ENCODE data around the gene SLC44A2.
"Not testable (repeated sequence)": the region's sequence is repeated elsewhere in the genome, so short reads cannot be mapped to it uniquely, and the experiment has no call there.

The SLC44A2 gene

GRCh38 chr19:10654610-10655456, 29.5 kb downstream of the SLC44A2 start:
- peaks cover 36% of the 10 kb centered on the region for H3K4me1 Mint-ChIP-seq
- peak; percentile 57 to 72 for DNase-seq (ENCODE audit: low spot score in 2 of 2)
- peak; percentile 43 for ATAC-seq
- H3K4me3 Mint-ChIP-seq: peak overlapping the region; percentile 90
- no peaks in the 10 kb centered on the region for H3K9me3 Mint-ChIP-seq
- peak overlapping the region; percentile 98 for H3K27ac Mint-ChIP-seq
- H3K36me3 Mint-ChIP-seq: peaks cover 78% of the 10 kb centered on the region

DNA sequence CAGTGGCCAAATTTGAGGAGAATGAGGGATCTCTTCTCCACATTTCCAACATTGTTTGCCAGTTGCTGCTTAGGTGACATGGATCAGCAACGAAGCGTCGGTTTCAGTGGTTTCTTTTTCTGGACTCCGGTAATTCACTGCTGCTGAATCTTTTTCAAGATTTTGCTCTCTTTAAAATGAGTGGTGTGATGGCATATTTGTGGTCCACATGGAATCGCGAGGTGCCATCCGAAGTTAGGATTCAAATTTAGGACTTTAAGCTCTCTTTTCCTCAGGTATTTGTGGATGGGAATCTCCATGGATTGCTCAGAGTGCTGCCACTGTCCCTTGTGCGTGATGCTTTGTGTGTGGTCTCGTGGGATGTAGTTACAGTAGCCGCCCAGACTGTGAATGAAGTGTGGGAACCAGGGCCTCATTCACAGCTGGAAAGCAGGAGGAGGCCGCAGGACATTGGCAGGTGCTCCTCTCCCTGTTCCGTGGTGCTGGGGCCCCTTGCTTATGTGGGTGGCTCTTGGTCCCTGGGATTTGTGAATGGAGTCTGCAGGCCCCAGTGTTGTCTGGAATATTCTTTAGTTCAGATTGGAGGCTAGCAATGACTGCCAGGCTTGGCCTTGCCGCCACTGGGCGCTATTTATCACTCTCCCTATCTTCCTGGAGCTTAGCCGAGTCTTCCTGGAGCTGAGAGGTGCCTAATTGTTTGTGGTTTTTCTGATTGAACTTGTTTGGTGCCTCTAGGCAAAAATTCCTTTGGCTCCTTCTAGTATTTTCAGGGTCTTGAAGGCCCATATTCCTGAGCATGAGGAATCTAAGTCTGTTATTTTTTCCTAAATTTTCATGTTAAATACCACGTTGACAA, 30.3 kb downstream of the SLC44A2 start:
- ATAC-seq: no peak
- Mint-ChIP-seq H3K4me3 (peak overlapping the region; percentile 90), H3K9me3 (no peaks in the 10 kb centered on the region), H3K27ac (peak overlapping the region; percentile 98), H3K36me3 (peaks cover 87% of the 10 kb centered on the region), H3K4me1 (peaks cover 43% of the 10 kb centered on the region)
- no peak for DNase-seq (ENCODE audit: low spot score in 2 of 2)

DNA sequence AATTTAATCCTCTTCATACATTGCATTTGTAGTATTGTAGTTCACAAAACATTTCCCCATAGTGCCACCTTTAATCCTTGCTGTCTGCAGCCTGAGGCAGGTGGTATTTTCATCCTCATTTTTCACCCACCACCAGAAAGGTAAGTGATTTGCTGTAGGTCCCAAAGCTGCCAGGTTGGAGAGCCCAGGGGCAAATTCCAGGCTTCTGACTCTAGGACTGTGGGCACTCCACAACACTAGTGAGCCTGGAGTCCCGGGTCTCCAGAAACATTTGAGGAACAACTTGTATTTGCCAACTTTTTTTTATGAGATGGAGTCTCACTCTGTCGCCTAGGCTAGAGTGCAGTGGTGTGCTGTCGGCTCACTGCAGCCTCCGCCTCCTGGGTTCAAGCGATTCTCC, 35.0 kb downstream of the SLC44A2 start:
- H3K27ac Mint-ChIP-seq: peak overlapping the region; percentile 14
- H3K4me3 Mint-ChIP-seq: peak overlapping the region; percentile 13
- no peaks in the 10 kb centered on the region for H3K9me3 Mint-ChIP-seq

DNA sequence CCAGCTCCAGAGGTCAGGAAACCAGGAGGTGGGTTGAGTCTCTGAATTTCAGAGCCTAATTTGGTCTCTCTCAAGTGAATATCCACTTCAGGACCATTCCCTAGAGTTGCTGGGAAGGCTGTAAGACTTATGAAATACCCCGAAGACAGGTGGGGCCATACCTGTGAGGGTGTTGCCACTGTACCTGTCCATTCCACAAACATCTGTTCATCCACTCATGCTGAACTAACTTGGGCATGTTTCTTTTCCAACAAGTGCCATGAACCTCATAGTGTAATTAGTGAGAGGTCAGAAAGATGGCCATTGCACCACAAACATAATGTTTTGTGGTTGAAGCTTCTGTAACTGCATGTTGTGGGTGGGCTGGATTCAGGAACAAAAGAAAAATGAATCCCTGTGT, 36.6 kb downstream of the SLC44A2 start:
- Mint-ChIP-seq H3K9me3 (no peaks in the 10 kb centered on the region), H3K27ac (peak overlapping the region; percentile 85), H3K4me3 (peak overlapping the region; percentile 42), H3K4me1 (peaks cover 39% of the 10 kb centered on the region), H3K36me3 (peaks cover 93% of the 10 kb centered on the region)
- no peak for DNase-seq (ENCODE audit: low spot score in 2 of 2)
- ATAC-seq: peak; percentile 4

More for the DNA sequence above, 35.0 kb downstream of the SLC44A2 start:
- Mint-ChIP-seq H3K4me1 (peaks cover 55% of the 10 kb centered on the region), H3K36me3 (peaks cover 93% of the 10 kb centered on the region)
- no peak for ATAC-seq
- DNase-seq (ENCODE audit: low spot score in 2 of 2): no peak

- H3K4me3 Mint-ChIP-seq: peak overlapping the region; percentile 42
- peak; percentile 91 for ATAC-seq
- DNase-seq (ENCODE audit: low spot score in 2 of 2): no peak
- H3K36me3 Mint-ChIP-seq: peaks cover 93% of the 10 kb centered on the region
- H3K9me3 Mint-ChIP-seq: no peaks in the 10 kb centered on the region
- peak overlapping the region; percentile 85 for H3K27ac Mint-ChIP-seq
- peaks cover 37% of the 10 kb centered on the region for H3K4me1 Mint-ChIP-seq
These were observed 37.3 kb downstream of the SLC44A2 start for GRCh38 chr19:10662384-10663251.

GRCh38 chr19:10663252-10663563, 37.9 kb downstream of the SLC44A2 start:
- peaks cover 92% of the 10 kb centered on the region for H3K36me3 Mint-ChIP-seq
- H3K27ac Mint-ChIP-seq: peak overlapping the region; percentile 85
- peaks cover 43% of the 10 kb centered on the region for H3K4me1 Mint-ChIP-seq
- H3K4me3 Mint-ChIP-seq: peak overlapping the region; percentile 42
- not testable (repeated sequence) for ATAC-seq; H3K9me3 Mint-ChIP-seq; DNase-seq (ENCODE audit: low spot score in 2 of 2)

- Mint-ChIP-seq H3K4me1 (peaks cover 35% of the 10 kb centered on the region), H3K27ac (peak overlapping the region; percentile 23), H3K9me3 (no peaks in the 10 kb centered on the region), H3K36me3 (peaks cover 91% of the 10 kb centered on the region), H3K4me3 (peak overlapping the region; percentile 23)
- ATAC-seq: peak; percentile 67
- no peak for DNase-seq (ENCODE audit: low spot score in 2 of 2)
These were observed 42.5 kb downstream of the SLC44A2 start for GRCh38 chr19:10667867-10668266.

DNA sequence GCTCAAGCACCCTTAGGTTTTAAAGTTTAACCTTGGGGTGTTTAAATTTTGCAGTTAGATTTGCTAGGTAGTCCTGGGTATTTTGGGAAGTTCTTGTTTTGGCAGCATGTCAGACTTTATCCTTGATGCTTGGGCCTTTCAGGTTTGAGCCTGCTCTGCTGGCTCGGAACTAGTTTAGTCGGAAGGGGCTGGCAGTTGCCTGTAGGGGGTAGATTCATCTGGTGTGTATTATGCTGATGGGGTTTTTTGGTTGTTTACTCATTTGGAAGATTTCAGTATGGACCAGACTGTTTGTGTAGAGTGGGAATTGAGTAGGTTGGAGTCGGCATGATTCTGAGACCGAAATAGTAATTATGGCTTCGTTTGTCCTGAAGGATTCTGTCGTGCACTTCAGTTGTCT, 43.9 kb downstream of the SLC44A2 start:
- peaks cover 92% of the 10 kb centered on the region for H3K36me3 Mint-ChIP-seq
- no peak overlapping the region for H3K4me3 Mint-ChIP-seq
- peaks cover 24% of the 10 kb centered on the region for H3K4me1 Mint-ChIP-seq
- DNase-seq (ENCODE audit: low spot score in 2 of 2): no peak
- peak overlapping the region; percentile 80 for H3K27ac Mint-ChIP-seq
- H3K9me3 Mint-ChIP-seq: no peaks in the 10 kb centered on the region
- no peak for ATAC-seq

DNA sequence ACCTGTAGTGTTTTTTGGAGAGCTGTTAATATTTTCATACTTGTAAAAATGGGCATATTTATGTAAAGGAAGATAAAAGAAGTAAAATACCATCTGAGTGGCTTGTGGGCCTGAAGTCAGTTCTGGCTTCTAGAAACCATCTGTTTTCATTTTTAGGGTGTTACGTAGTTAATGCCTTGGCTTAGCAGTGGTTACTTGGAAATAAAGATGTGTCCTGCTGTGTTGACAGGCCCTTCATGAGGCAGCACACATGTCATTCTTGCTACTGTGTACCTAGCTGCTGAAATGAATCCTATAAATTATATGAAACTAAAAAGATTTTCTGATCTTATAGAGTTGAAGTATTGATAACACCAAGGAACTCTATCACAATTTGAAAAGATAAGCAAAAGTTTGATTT, 44.8 kb downstream of the SLC44A2 start:
- DNase-seq (ENCODE audit: low spot score in 2 of 2): no peak
- peaks cover 24% of the 10 kb centered on the region for H3K4me1 Mint-ChIP-seq
- H3K9me3 Mint-ChIP-seq: no peaks in the 10 kb centered on the region
- peak overlapping the region; percentile 80 for H3K27ac Mint-ChIP-seq
- H3K4me3 Mint-ChIP-seq: no peak overlapping the region
- peaks cover 97% of the 10 kb centered on the region for H3K36me3 Mint-ChIP-seq
- ATAC-seq: no peak

DNA sequence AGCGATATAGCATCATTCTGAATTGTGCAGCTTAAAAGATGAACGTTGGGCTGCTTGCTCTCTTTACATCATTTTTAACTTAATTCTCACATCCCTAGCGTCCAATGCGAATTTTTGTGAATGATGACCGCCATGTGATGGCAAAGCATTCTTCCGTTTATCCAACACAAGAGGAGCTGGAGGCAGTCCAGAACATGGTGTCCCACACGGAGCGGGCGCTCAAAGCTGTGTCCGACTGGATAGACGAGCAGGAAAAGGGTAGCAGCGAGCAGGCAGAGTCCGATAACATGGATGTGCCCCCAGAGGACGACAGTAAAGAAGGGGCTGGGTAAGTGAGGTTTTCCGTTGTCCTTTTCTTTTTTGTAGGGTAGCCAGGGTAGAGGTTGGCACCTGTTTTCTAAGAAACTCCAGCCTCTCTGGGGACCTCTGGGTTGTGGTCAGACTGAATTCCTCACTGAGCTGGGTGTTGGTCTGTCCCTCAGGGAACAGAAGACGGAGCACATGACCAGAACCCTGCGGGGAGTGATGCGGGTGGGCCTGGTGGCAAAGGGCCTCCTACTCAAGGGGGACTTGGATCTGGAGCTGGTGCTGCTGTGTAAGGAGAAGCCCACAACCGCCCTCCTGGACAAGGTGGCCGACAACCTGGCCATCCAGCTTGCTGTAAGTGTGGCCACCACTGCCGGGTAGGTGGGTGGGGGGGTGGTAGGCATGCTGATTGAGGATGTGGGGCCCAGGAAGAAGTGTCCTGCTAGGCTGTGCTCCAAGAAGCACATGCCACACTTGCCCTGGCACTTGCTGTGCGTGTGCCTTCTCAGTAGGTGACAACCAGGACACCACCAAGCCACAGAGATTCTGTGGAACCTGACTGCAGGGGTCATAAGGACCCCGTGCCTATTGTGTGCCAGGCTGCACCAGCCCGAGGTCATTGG, 45.8 kb downstream of the SLC44A2 start:
- ATAC-seq: no peak
- no peak overlapping the region for H3K27ac Mint-ChIP-seq
- DNase-seq (ENCODE audit: low spot score in 2 of 2): no peak
- no peak overlapping the region for H3K4me3 Mint-ChIP-seq
- peaks cover 24% of the 10 kb centered on the region for H3K4me1 Mint-ChIP-seq
- H3K36me3 Mint-ChIP-seq: peaks cover 97% of the 10 kb centered on the region
- H3K9me3 Mint-ChIP-seq: no peaks in the 10 kb centered on the region

- not testable (repeated sequence) for DNase-seq (ENCODE audit: low spot score in 2 of 2); H3K9me3 Mint-ChIP-seq; ATAC-seq; H3K4me3 Mint-ChIP-seq; H3K27ac Mint-ChIP-seq
- Mint-ChIP-seq H3K4me1 (peaks cover 24% of the 10 kb centered on the region), H3K36me3 (peaks cover 97% of the 10 kb centered on the region)
These were observed 46.6 kb downstream of the SLC44A2 start for GRCh38 chr19:10671922-10672321.

DNA sequence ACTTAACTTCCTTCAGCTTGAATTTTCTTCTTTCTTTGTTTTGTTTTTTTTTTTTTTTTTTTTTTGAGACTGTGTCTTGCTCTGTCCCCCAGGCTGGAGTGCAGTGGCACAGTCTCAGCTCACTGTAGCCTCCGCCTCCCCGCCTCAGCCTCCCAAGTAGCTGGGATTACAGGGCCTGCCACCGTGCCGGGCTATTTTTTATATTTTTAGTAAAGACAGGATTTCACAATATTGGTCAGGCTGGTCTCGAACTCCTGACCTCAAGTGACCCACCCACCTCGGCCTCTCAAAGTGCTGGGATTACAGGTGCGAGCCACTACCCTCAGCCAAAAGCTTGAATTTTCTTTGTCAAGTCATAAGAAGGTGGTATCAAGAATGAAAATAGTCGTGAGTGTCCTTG, 49.9 kb downstream of the SLC44A2 start:
- H3K4me3 Mint-ChIP-seq; ATAC-seq; DNase-seq (ENCODE audit: low spot score in 2 of 2); H3K9me3 Mint-ChIP-seq; H3K4me1 Mint-ChIP-seq: not testable (repeated sequence)
- Mint-ChIP-seq H3K36me3 (peaks cover 100% of the 10 kb centered on the region), H3K27ac (peak overlapping the region; percentile 8)

DNA sequence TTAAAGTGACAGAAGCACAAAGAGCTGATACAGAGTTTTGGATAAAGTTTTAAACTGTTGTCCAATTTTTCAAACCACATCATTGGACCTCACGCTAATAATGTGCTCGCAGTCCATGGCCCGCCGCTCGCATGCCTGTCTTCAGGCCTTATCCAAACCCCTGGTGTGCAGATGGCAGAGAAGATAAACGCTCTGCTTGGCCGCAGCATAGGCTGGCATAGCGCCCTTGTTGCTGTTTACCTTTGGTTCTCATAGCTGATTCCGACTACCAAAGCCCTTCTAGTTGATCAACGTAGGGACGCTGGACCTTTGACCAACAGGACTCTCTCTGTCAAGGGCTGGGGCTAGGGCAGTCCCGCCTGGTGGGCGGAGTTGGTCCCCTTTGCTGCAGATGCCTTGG, 52.4 kb downstream of the SLC44A2 start:
- no peak overlapping the region for H3K4me3 Mint-ChIP-seq
- no peaks in the 10 kb centered on the region for H3K9me3 Mint-ChIP-seq
- DNase-seq (ENCODE audit: low spot score in 2 of 2) (no peak), ATAC-seq (no peak)
- no peak overlapping the region for H3K27ac Mint-ChIP-seq
- H3K4me1 Mint-ChIP-seq: no peaks in the 10 kb centered on the region
- H3K36me3 Mint-ChIP-seq: peaks cover 100% of the 10 kb centered on the region

DNA sequence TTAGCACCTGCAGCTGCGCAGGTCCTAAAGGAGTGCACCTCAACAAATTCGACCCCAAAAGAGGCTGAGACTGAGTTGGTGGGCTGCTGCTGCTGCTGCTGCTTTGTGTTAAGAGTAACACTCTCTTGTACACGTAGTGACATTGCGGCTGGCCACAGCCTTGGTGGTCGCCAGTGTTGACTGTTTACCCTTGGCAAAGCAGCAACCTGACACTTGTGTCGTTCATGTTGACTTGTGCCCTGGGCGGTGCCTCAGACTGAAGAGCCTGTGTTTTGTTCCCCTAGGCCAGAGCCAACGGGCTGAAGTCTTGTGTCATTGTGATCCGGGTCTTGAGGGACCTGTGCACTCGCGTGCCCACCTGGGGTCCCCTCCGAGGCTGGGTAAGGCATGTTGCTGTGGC, 53.5 kb downstream of the SLC44A2 start:
- H3K36me3 Mint-ChIP-seq: peaks cover 100% of the 10 kb centered on the region
- no peaks in the 10 kb centered on the region for H3K9me3 Mint-ChIP-seq
- no peak overlapping the region for H3K4me3 Mint-ChIP-seq
- ATAC-seq (no peak), DNase-seq (ENCODE audit: low spot score in 2 of 2) (no peak)
- H3K27ac Mint-ChIP-seq: no peak overlapping the region
- H3K4me1 Mint-ChIP-seq: no peaks in the 10 kb centered on the region

Data from stimulated activated effector memory CD8-positive, alpha-beta T cell treated with anti-CD3 and anti-CD28 coated beads, Interleukin-12 subunit alpha, Interleukin-12 subunit beta, amount 100 ng/mL, for 72 hours (primary cell).